Stomach smooth muscle (tissue), 2 donors: ENCODE data around the gene PRKAR1B.

ENCODE experiments used
- H3K27ac ChIP-seq: one replicate; pipeline ENCODE4 v1.7.0; 2013; ENCODE audit warnings: mild to moderate bottlenecking, low read length, inconsistent platforms
- H3K27me3 ChIP-seq, 2 donors: one replicate each; pipeline ENCODE4 v1.7.0; 2013; ENCODE audit warnings: low read length in 2 of 2; ENCODE audit not compliant: insufficient read depth in 2 of 2, control insufficient read depth in 1 of 2
- H3K36me3 ChIP-seq, 2 donors: one replicate each; pipeline ENCODE4 v1.7.0; 2013; ENCODE audit warnings: low read length in 2 of 2; ENCODE audit not compliant: control insufficient read depth in 2 of 2, insufficient read depth in 2 of 2
- H3K4me1 ChIP-seq: one replicate; pipeline ENCODE4 v1.7.0; 2013; ENCODE audit warnings: low read length; ENCODE audit not compliant: control insufficient read depth, insufficient read depth
- H3K4me3 ChIP-seq, 2 donors: one replicate each; pipeline ENCODE4 v1.7.0; 2013; ENCODE audit warnings: low read length in 2 of 2
- H3K9ac ChIP-seq, 2 donors: one replicate each; pipeline ENCODE4 v1.7.0; 2013; ENCODE audit warnings: low read length in 2 of 2, mild to moderate bottlenecking in 1 of 2
- H3K9me3 ChIP-seq, 2 donors: one replicate each; pipeline ENCODE4 v1.7.0; 2013; ENCODE audit warnings: low read length in 2 of 2; ENCODE audit not compliant: control insufficient read depth in 2 of 2
- donor health status: healthy.
- donor health status: Pancreatic carcinoma.

The PRKAR1B gene

DNA sequence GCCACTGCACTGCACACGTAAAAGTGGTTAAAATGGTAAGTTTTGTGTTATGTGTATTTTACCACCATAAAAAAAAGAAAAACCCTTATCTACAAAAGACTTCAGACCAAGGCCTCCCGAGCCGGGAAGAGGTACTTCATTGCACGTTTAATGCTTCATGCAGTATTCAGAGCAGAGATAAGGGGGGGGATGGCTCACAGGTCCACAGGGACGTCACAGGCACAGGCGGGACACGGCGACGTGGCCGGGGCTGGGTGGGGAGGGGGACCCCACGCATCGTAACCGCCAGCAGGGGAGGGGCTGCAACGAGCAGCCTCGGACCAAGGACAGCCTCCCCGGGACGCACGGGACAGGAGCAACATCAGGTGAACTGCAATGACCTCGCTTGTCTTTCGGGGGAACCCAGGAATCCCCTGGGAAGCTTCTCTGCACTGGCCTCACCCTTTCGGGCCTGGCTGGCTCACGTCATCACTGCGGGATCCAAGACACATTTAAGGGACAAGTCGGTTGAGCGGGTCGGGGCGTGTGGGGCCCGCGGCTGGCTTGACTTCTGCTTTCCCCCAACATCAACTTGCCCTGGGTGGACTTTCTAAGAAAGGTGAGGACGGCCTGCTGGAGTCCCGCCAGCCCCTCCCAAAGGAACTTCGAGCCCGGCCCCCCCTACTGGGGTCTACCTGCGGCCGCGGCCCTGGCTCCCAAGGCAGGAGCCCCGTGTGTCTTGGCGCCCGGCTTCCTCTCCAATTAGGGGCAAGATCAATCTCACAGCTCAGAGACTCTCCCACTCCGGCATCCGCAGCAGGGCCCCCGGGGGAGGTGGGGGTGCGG is 177.8 kb downstream of the PRKAR1B start:
- peaks cover 4% of the 10 kb centered on the region for H3K4me1 ChIP-seq
- H3K9ac ChIP-seq, result no peak overlapping the region
- H3K36me3 ChIP-seq, result no peaks in the 10 kb centered on the region
- no peaks in the 10 kb centered on the region for H3K9me3 ChIP-seq
- no peaks in the 10 kb centered on the region for H3K27me3 ChIP-seq
- no peak overlapping the region for H3K4me3 ChIP-seq
- no peak overlapping the region for H3K27ac ChIP-seq

- no peak overlapping the region for H3K27ac ChIP-seq
- no peaks in the 10 kb centered on the region for H3K27me3 ChIP-seq
- no peak overlapping the region for H3K9ac ChIP-seq
- no peaks in the 10 kb centered on the region for H3K9me3 ChIP-seq
- H3K4me3 ChIP-seq, result no peak overlapping the region
- no peaks in the 10 kb centered on the region for H3K36me3 ChIP-seq
- H3K4me1 ChIP-seq, result peaks cover under 1% of the 10 kb centered on the region
These were observed 178.7 kb downstream of the PRKAR1B start for GRCh38 chr7:548401-548800.

DNA sequence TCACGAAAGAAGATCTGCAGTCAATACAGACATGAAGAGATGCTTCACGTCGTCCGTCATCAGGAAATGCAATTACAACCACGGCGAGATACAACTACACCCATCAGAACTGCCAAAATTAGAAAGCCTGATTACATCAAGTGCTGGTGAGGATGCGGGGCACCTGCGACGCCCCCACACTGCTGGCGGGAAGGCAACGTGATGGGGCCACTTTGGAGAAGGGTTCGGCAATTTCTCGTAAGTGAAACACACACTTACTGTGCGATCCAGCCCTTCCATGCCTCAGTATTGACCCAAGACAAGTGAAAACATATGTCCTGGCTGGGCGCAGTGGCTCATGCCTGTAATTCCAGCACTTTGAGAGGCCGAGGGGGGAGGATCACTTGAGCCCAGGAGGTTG is 181.6 kb downstream of the PRKAR1B start:
- Histone ChIP-seq H3K9me3 (peaks cover 0 to 2% of the 10 kb centered on the region in 2 donors), H3K4me1 (no peaks in the 10 kb centered on the region), H3K36me3 (no peaks in the 10 kb centered on the region), H3K4me3 (no peak overlapping the region), H3K27ac (no peak overlapping the region), H3K27me3 (no peaks in the 10 kb centered on the region), H3K9ac (no peak overlapping the region)

- H3K27me3 ChIP-seq, result no peaks in the 10 kb centered on the region
- H3K9me3 ChIP-seq, result peaks cover 0 to 2% of the 10 kb centered on the region in 2 donors
- H3K9ac ChIP-seq, result no peak overlapping the region
- H3K27ac ChIP-seq, result no peak overlapping the region
- H3K36me3 ChIP-seq, result no peaks in the 10 kb centered on the region
- no peaks in the 10 kb centered on the region for H3K4me1 ChIP-seq
- H3K4me3 ChIP-seq, result no peak overlapping the region
These were observed 182.5 kb downstream of the PRKAR1B start for GRCh38 chr7:544338-545221.

GRCh38 chr7:543501-544337 is 183.4 kb downstream of the PRKAR1B start:
- no peak overlapping the region for H3K4me3 ChIP-seq
- no peaks in the 10 kb centered on the region for H3K27me3 ChIP-seq
- H3K36me3 ChIP-seq, result no peaks in the 10 kb centered on the region
- H3K9ac ChIP-seq, result no peak overlapping the region
- H3K27ac ChIP-seq, result no peak overlapping the region
- peaks cover 0 to 2% of the 10 kb centered on the region in 2 donors for H3K9me3 ChIP-seq
- H3K4me1 ChIP-seq, result no peaks in the 10 kb centered on the region

GRCh38 chr7:542713-543500 is 184.2 kb downstream of the PRKAR1B start:
- no peaks in the 10 kb centered on the region for H3K36me3 ChIP-seq
- no peak overlapping the region for H3K9ac ChIP-seq
- H3K4me3 ChIP-seq, result no peak overlapping the region
- peaks cover 0 to 2% of the 10 kb centered on the region in 2 donors for H3K9me3 ChIP-seq
- no peaks in the 10 kb centered on the region for H3K27me3 ChIP-seq
- H3K4me1 ChIP-seq, result no peaks in the 10 kb centered on the region
- H3K27ac ChIP-seq, result no peak overlapping the region

DNA sequence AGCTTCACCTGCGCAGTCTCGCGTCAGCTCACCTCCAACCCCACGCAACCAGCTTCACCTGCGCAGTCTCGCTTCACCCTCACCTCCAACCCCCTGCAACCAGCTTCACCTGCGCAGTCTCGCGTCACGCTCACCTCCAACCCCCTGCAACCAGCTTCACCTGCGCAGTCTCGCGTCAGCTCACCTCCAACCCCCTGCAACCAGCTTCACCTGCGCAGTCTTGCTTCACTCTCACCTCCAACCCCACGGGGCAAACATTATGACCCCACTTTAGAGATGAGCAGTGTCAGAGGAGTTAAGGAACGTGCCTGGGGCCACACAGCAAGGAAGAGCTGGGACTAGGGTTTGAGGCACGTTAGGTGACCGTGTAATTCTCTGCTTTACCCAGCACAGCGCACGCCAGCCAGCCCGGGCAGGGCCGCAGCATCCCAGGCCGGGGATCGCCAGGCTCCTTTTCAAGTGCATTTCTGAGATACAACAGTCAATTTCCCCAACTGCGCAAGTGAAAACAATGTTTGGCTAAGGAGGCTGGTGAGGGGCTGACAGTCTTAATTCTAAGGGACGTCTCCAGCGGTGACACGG is 184.9 kb downstream of the PRKAR1B start:
- Histone ChIP-seq H3K4me3 (no peak overlapping the region), H3K27ac (no peak overlapping the region), H3K4me1 (no peaks in the 10 kb centered on the region), H3K27me3 (no peaks in the 10 kb centered on the region), H3K9ac (no peak overlapping the region), H3K36me3 (no peaks in the 10 kb centered on the region), H3K9me3 (peaks cover 0 to 2% of the 10 kb centered on the region in 2 donors)

GRCh38 chr7:541661-542060 is 185.4 kb downstream of the PRKAR1B start:
- Histone ChIP-seq H3K4me1 (no peaks in the 10 kb centered on the region), H3K9ac (no peak overlapping the region), H3K36me3 (no peaks in the 10 kb centered on the region), H3K9me3 (peaks cover 0 to 8% of the 10 kb centered on the region in 2 donors), H3K27ac (no peak overlapping the region), H3K27me3 (no peaks in the 10 kb centered on the region), H3K4me3 (no peak overlapping the region)

DNA sequence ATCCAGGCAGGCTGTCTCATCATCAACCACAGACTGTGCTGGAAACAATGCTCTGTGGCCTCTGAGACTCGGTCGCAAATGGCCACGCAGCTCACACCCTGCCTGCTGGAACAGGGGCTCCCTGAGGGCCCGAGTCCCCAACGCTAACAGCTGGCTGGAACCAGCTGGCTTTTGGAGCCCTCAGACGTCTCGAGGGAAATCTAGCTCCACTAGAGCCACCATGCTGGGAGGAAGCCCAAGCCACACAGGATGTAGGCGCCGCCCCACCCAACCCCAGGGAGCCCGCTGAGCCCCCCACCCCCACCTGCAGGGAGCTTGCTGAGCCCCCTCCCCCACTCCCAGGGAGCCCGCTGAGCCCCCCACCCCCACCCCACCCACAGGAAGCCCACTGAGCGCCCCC is 186.1 kb downstream of the PRKAR1B start:
- H3K4me3 ChIP-seq, result no peak overlapping the region
- no peaks in the 10 kb centered on the region for H3K4me1 ChIP-seq
- no peak overlapping the region for H3K27ac ChIP-seq
- no peaks in the 10 kb centered on the region for H3K27me3 ChIP-seq
- no peaks in the 10 kb centered on the region for H3K36me3 ChIP-seq
- H3K9ac ChIP-seq, result no peak overlapping the region
- H3K9me3 ChIP-seq, result peaks cover 0 to 8% of the 10 kb centered on the region in 2 donors
